ENCODE data around the gene MCOLN2. TPM values are rescaled to one million over a fixed set of nuclear protein-coding genes. Genes with fewer than 3 reads are reported as not detected.

Gene MCOLN2
- 1.7 to 2.4 TPM (median 2.2 TPM) in 5 replicates for total RNA-seq (2022; extraction: Qiagen RNA extraction; ENCODE audit: low read depth)

DNA sequence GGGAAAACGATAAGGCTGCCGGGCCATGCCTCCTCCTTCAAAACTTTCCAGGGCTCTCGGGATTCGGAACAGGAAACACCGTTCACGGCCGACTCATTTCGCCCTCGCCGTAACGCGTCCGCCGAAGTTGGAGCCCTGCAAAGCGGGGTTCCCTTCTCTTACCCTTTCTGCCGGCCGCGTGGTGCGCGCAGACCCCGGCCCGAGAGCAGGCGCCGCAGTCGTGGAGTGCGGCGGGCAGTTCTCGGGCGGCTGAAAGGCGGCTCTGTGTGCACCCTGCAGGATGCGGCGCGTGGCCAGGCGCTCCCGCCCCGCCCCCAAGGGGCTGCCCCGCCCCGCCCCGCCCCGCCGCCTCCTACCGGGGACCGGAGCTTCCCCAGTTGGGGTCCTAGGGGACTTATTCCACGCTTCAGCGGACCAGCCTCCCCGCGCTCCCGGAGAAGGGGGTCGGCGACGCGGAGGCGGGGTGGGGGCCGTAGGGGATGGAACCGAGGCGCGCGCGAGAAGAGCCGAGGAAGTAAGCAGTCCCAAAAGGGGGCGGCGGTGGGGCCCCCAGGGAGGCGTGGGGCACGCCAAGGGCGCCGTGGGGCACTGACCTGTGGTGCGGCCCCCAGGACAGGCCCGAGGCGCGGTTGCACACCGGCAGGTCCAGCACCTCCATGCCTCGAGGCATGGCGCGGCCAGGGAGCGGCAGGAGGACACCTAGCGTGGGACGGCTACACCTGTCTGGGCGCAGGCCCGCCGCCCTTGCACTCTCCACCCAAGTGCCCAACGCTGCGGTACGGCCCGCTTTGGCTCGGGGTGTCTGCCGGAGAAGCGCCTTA is at the start of gene MCOLN2:
TSS of gene MCOLN2 (minus strand) at position 268 of the 821 bp plus-strand sequence. CDS start at position 27, 241 bp downstream.

DNA sequence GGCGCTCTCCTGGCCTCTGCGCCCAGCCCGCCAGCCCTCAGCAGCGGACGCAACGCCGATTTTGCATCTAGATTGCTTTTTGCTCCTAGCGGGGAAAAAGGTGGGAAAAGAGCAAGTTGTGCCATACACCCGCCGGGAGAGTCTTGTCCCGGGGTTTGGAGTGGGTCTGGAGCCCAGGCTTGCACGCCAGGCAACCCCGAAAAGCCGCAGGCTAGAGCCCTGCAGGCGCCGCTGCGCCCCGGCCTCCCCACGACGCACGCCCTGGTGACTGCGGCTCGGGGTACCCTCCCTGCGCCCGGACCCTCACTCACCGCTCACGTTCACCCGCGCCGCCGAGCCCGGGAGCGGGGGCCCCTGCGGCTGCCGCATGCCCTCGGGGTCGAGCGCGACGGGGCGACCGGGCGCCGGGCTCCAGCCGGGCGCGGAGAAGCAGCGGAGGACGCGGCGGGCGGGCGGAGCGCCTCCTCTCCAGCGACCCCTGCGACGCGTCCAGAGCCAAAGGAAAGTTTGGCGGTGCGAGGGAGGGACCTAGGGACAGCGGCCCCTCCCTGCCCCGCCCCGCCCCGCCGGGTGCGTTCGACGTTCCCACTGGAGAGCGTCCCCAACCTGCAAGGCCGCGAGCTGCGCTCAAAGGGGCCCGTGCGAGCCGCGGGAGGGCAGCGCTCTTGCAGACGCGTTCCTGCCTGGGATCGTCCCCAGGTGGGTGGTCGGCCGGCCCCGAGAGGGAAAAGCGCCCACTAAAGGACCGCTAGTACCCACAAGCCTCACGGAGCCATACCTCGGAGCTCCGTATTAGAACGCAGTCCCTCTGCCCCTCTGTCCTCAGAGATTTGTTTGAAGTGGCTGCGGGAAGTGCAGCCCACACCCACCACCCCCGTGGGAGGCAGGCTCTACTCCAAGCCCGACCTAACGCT is 104.0 kb downstream of the MCOLN2 start, which contains the start of gene LPAR3:
TSS of gene LPAR3 (minus strand) at position 502 of the 914 bp plus-strand sequence. CDS start 27,086 bp downstream, outside the sequence.

Other genes with a start within 250 kb of the MCOLN2 start
- 0.14 to 0.41 TPM (median 0.23 TPM) in 5 replicates for gene LPAR3, start 103.9 kb downstream of the MCOLN2 start, total RNA-seq (2022; extraction: Qiagen RNA extraction; ENCODE audit: low read depth)
- gene MCOLN3, start 51.4 kb upstream of the MCOLN2 start, total RNA-seq (2022; extraction: Qiagen RNA extraction; ENCODE audit: low read depth), result 2.4 to 3.9 TPM (median 3.5 TPM) in 5 replicates
- gene SYDE2, start 203.9 kb upstream of the MCOLN2 start, total RNA-seq (2022; extraction: Qiagen RNA extraction; ENCODE audit: low read depth), result 0.51 to 1.5 TPM (median 1.1 TPM) in 5 replicates